ENCODE measurements around the gene WDR64.

The WDR64 gene

DNA sequence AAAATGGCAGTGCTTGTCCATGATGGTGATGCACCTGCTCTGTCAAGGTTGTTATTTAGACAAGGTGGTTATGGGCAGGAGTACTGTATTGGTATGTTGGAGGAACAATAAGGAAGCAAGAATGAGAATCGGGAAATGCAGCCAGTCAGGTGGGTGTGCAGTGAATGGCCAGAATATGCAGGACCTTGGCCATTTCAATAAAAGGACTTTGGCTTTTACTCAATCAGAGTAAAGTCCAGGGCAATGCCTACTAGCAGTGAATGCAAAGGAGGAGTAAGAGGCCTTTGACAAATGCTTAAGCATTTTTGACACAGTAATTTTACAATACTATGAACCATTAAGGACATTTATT lies 9.5 kb upstream of the WDR64 start:
- H3K27ac Mint-ChIP-seq, result no peak overlapping the region
- peaks cover 24% of the 10 kb centered on the region for H3K9me3 Mint-ChIP-seq
- TF ChIP-seq, protein P1, sequence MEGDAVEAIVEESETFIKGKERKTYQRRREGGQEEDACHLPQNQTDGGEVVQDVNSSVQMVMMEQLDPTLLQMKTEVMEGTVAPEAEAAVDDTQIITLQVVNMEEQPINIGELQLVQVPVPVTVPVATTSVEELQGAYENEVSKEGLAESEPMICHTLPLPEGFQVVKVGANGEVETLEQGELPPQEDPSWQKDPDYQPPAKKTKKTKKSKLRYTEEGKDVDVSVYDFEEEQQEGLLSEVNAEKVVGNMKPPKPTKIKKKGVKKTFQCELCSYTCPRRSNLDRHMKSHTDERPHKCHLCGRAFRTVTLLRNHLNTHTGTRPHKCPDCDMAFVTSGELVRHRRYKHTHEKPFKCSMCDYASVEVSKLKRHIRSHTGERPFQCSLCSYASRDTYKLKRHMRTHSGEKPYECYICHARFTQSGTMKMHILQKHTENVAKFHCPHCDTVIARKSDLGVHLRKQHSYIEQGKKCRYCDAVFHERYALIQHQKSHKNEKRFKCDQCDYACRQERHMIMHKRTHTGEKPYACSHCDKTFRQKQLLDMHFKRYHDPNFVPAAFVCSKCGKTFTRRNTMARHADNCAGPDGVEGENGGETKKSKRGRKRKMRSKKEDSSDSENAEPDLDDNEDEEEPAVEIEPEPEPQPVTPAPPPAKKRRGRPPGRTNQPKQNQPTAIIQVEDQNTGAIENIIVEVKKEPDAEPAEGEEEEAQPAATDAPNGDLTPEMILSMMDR (IDR thresholded peaks at IDR 0.05), result no peak
- H3K4me3 Mint-ChIP-seq, result no peak overlapping the region
- no peaks in the 10 kb centered on the region for H3K27me3 Mint-ChIP-seq (ENCODE audit: low read depth, poor library complexity)
- DNase-seq, result no peak
- H3K4me1 Mint-ChIP-seq, result peaks cover 20% of the 10 kb centered on the region
- H3K36me3 Mint-ChIP-seq (ENCODE audit: low read depth), result peaks cover 13% of the 10 kb centered on the region

DNA sequence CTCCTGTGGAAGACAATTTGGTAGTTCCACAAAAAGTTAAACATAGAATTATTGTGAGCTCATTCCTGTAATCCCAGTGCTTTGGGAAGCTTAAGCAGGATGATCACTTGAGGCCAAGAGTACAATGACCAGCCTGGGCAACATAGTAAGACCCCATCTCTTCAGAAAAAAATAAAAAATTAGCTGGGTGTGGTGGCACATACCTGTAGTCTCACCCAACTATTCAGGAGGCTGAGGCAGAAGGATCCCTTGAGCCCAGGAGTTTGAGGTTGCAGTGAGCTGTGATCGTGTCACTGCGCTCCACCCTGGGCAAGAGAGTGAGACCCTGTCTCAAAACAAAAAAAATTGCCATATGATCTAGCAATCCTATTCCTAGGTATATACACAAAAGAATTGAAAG lies 7.8 kb upstream of the WDR64 start:
- Mint-ChIP-seq H3K4me1 (peaks cover 5% of the 10 kb centered on the region), H3K36me3 (ENCODE audit: low read depth) (peaks cover 8% of the 10 kb centered on the region), H3K9me3 (peaks cover 24% of the 10 kb centered on the region), H3K27me3 (ENCODE audit: low read depth, poor library complexity) (no peaks in the 10 kb centered on the region), H3K27ac (no peak overlapping the region), H3K4me3 (no peak overlapping the region)
- DNase-seq, result no peak
- TF ChIP-seq, protein P1 (IDR thresholded peaks at IDR 0.05), result no peak

DNA sequence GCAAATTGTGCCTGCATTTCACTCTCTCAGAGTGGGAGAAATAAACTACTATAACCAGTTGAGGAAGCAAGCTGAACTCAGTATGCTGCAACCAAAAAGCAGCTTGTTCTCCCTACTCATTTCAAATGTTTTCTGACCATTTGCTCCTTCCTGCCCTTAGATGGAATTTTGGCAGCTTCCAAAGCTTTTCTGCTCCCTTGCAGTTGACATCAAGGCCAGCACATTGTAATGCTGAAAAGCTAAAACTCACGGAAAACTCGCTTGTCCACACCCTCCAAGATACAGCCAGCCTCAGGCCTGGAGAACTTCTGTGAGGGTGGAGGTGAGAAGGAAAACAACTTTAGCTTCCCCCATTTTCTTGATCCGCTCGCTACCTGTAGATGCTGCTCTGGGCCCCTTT lies 6.9 kb upstream of the WDR64 start:
- H3K4me3 Mint-ChIP-seq, result no peak overlapping the region
- DNase-seq, result no peak
- H3K4me1 Mint-ChIP-seq, result peaks cover 5% of the 10 kb centered on the region
- no peaks in the 10 kb centered on the region for H3K27me3 Mint-ChIP-seq (ENCODE audit: low read depth, poor library complexity)
- H3K36me3 Mint-ChIP-seq (ENCODE audit: low read depth), result peaks cover 8% of the 10 kb centered on the region
- TF ChIP-seq, protein P1 (IDR thresholded peaks at IDR 0.05), result no peak
- peaks cover 24% of the 10 kb centered on the region for H3K9me3 Mint-ChIP-seq
- no peak overlapping the region for H3K27ac Mint-ChIP-seq

DNA sequence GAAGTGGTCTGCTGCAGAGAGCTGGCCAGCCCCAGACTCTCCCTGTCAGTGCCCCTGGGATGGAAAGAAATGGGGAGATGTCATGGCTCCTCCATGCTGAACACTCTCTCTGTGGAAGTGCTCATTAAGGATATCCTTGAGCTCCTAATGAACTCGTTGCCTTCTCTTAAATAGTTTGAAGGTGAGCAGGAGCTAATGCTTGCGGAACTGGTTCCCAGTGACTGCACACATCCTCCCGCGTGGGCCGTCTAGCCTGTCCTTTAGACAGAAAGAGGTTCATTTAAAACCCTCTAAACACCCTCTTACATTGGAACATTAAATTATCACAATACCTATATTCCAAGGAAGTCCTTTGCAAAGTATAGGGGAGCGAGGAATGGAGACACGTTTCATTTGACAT lies 5.9 kb upstream of the WDR64 start:
- H3K4me3 Mint-ChIP-seq, result no peak overlapping the region
- peaks cover 18% of the 10 kb centered on the region for H3K9me3 Mint-ChIP-seq
- TF ChIP-seq, protein P1 (IDR thresholded peaks at IDR 0.05), result no peak
- DNase-seq, result no peak
- H3K4me1 Mint-ChIP-seq, result peaks cover 5% of the 10 kb centered on the region
- no peaks in the 10 kb centered on the region for H3K27me3 Mint-ChIP-seq (ENCODE audit: low read depth, poor library complexity)
- no peak overlapping the region for H3K27ac Mint-ChIP-seq
- peaks cover 8% of the 10 kb centered on the region for H3K36me3 Mint-ChIP-seq (ENCODE audit: low read depth)

DNA sequence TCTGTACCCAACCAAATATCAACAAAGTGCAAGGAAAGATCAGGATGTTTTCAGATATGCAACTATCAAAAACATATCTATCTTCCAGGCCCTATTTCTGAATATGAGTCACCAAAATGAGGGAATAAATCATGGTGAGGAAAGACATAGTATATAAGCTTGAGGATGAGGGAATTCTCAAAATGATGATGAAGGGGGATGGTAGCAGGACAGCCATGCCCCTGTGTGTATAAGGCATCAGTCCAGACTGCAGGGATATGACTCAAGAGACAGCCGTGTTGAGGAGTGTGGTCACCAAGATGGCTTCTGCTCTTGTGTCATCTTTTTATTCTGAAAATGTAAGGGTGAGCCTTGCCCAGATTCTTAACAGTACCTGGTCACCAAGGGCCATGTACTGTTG lies 4.4 kb upstream of the WDR64 start:
- Mint-ChIP-seq H3K27ac (no peak overlapping the region), H3K4me3 (no peak overlapping the region), H3K9me3 (peaks cover 3% of the 10 kb centered on the region), H3K27me3 (ENCODE audit: low read depth, poor library complexity) (no peaks in the 10 kb centered on the region), H3K4me1 (peaks cover 5% of the 10 kb centered on the region), H3K36me3 (ENCODE audit: low read depth) (peaks cover 3% of the 10 kb centered on the region)
- TF ChIP-seq, protein P1 (IDR thresholded peaks at IDR 0.05), result no peak
- no peak for DNase-seq

DNA sequence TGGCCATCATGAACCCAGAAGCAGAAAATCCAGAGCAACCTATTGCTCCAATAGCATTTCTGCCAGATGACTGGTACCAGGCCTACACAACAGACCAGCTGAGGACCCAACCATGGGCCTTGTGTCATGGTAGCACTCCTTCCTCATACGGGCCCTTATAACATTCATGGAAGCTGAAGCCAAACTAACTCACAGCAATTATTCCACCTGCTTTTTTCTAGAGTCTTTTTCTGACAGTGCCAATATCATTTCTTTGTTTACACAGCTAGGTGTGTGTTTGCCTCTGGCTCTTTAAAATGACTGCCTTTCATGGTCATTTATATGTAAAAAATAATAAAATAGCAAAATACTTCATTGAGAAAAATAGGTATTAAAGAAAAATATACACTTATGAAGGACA lies 3.9 kb upstream of the WDR64 start:
- no peak overlapping the region for H3K27ac Mint-ChIP-seq
- no peak overlapping the region for H3K4me3 Mint-ChIP-seq
- H3K4me1 Mint-ChIP-seq, result peaks cover 5% of the 10 kb centered on the region
- H3K27me3 Mint-ChIP-seq (ENCODE audit: low read depth, poor library complexity), result no peaks in the 10 kb centered on the region
- TF ChIP-seq, protein P1 (IDR thresholded peaks at IDR 0.05), result no peak
- DNase-seq, result no peak
- peaks cover 3% of the 10 kb centered on the region for H3K36me3 Mint-ChIP-seq (ENCODE audit: low read depth)
- peaks cover 2% of the 10 kb centered on the region for H3K9me3 Mint-ChIP-seq

All from nephron progenitor cell (in vitro differentiated cells).